K562 (cell line): ENCODE results near the gene SMC3. TPM values are rescaled to one million over a fixed set of nuclear protein-coding genes. Genes with fewer than 3 reads are reported as not detected.

ENCODE experiments used
- ATAC-seq: fragments of 200-7000 bp; cut with Tn5 transposase; 3 replicates; pipeline ENCODE4 v1.9.1; 2020; ENCODE audit warnings: moderate library complexity
- BruUV-seq: library from RNA; stranded (reverse); fragments of 400-500 nt; replicated peaks from 2 replicates; lab custom pipeline; 2021; lab: Mats Ljungman, UMichigan
- CTCF ChIA-PET: fragments of 300-600 bp; formaldehyde crosslinking; extraction: SDS; loops from one replicate; lab custom pipeline; 2021; ENCODE audit warnings: low intra/inter-chr PET ratio; lab: Yijun Ruan, JAX
- POLR2A ChIA-PET: fragments of 300-600, 350-650 bp; sonication (Branson Sonifier 250); formaldehyde crosslinking; extraction: SDS; loops from one replicate; lab custom pipeline; 2021; ENCODE audit warnings: antibody characterized with exemption, inconsistent platforms; lab: Yijun Ruan, JAX
- DNase-seq, 4 experiments: peaks; one replicate each; pipeline versions ENCODE4 v3.0.0 to v3.0.0-alpha.2; 2011 to 2018; ENCODE audit warnings: low spot score in 3 of 4, mixed read lengths in 3 of 4; ENCODE audit errors: extremely low read depth in 1 of 4
- FAIRE-seq: peaks from 2 replicates; lab custom pipeline; 2011; peaks lifted over from hg19 to GRCh38; lab: Jason Lieb, UNC
- H2AFZ ChIP-seq: 2 replicates; pipeline ENCODE4 v1.6.0; 2011; ENCODE audit warnings: low read depth, low read length, control low read depth, inconsistent platforms
- H3K27ac ChIP-seq: fragments of 200-600 bp; 3 replicates; pipeline ENCODE4 v1.8.0; 2011; ENCODE audit warnings: low read depth, mild to moderate bottlenecking, control low read depth, inconsistent platforms, low read length, moderate library complexity, mixed read lengths; ENCODE audit errors: extremely low read depth
- H3K27me3 ChIP-seq, 2 experiments: fragments of 300-600 bp in 1 of 2; 2 replicates in 1 of 2; 3 replicates in 1 of 2; pipeline versions ENCODE4 v1.6.0 to v1.8.0; 2011; ENCODE audit warnings: inconsistent platforms in 2 of 2, low read length in 2 of 2, mild to moderate bottlenecking in 1 of 2, mixed read lengths in 1 of 2, moderate library complexity in 1 of 2; ENCODE audit not compliant: control insufficient read depth in 2 of 2, insufficient read depth in 2 of 2
- H3K36me3 ChIP-seq: fragments of 300-600 bp; 3 replicates; pipeline ENCODE4 v1.8.0; 2011; ENCODE audit warnings: mild to moderate bottlenecking, low read length, inconsistent platforms; ENCODE audit not compliant: control insufficient read depth, insufficient read depth
- H3K4me1 ChIP-seq, 2 experiments: fragments of 200-600 bp in 1 of 2; replicated peaks in 1 of 2; 2 replicates in 1 of 2; 3 replicates in 1 of 2; pipeline versions ENCODE4 v1.5.1 to v1.8.0; 2011; ENCODE audit warnings: inconsistent platforms in 2 of 2, low read length in 2 of 2, mild to moderate bottlenecking in 1 of 2, mixed read lengths in 1 of 2, moderate library complexity in 1 of 2; ENCODE audit not compliant: control insufficient read depth in 2 of 2, insufficient read depth in 2 of 2
- H3K4me2 ChIP-seq: 2 replicates; pipeline ENCODE4 v1.6.1; 2011; ENCODE audit warnings: low read length, control low read depth, inconsistent platforms, mixed read lengths; ENCODE audit not compliant: insufficient read depth
- H3K4me3 ChIP-seq: fragments of 200-600 bp; sonication (generic), shearing (Covaris generic); 2 replicates; pipeline ENCODE4 v1.5.1; 2016; ENCODE audit warnings: control low read depth, inconsistent platforms
- H3K79me2 ChIP-seq: fragments of 200-600 bp; 3 replicates; pipeline ENCODE4 v1.8.0; 2011; ENCODE audit warnings: low read length, inconsistent platforms; ENCODE audit not compliant: control insufficient read depth, insufficient read depth
- H3K9ac ChIP-seq, 2 experiments: 2 replicates each; pipeline versions ENCODE4 v1.6.0 to v1.6.1; 2011; ENCODE audit warnings: low read depth in 2 of 2, low read length in 2 of 2, control low read depth in 1 of 2, inconsistent platforms in 1 of 2, mild to moderate bottlenecking in 1 of 2, mixed read lengths in 1 of 2; ENCODE audit not compliant: insufficient read depth in 1 of 2
- H3K9me1 ChIP-seq: one replicate; pipeline ENCODE4 v1.6.0; 2011; ENCODE audit warnings: inconsistent platforms, mild to moderate bottlenecking, low read length, moderate library complexity; ENCODE audit not compliant: control insufficient read depth, insufficient read depth
- H3K9me3 ChIP-seq: replicated peaks from 2 replicates; pipeline ENCODE4 v1.5.1; 2011; ENCODE audit warnings: low read depth, low read length, inconsistent platforms; ENCODE audit not compliant: control insufficient read depth, insufficient read depth
- H4K20me1 ChIP-seq: replicated peaks from 2 replicates; pipeline ENCODE4 v1.6.1; 2011; ENCODE audit warnings: low read length, inconsistent platforms, mixed read lengths; ENCODE audit not compliant: control insufficient read depth, insufficient read depth
- CEBPG ChIP-seq, 3 experiments: fragments of 200-800 bp in 1 of 3; sonication (Bioruptor generic) in 1 of 3; sonication (generic) in 1 of 3; formaldehyde crosslinking in 1 of 3; IDR thresholded peaks in 2 of 3; conservative IDR thresholded peaks in 1 of 3; 2 replicates each; pipeline versions ENCODE4 v1.6.1 to v1.8.0; 2016 to 2022; ENCODE audit warnings: missing compliant biosample characterization in 2 of 3, missing genetic modification characterization in 2 of 3, mild to moderate bottlenecking in 1 of 3, missing genetic modification reagents in 1 of 3
- EP300 ChIP-seq: IDR thresholded peaks from 2 replicates; pipeline ENCODE4 v1.6.1; 2012; ENCODE audit warnings: low read length, improper control_type of control experiment
- JUND ChIP-seq, 2 experiments: IDR thresholded peaks; 2 replicates in 1 of 2; 3 replicates in 1 of 2; pipeline ENCODE4 v1.6.1; 2011; ENCODE audit warnings: borderline replicate concordance in 2 of 2, low read depth in 2 of 2, low read length in 2 of 2, improper control_type of control experiment in 1 of 2, missing biosample characterization in 1 of 2, missing genetic modification characterization in 1 of 2, missing genetic modification reagents in 1 of 2
- RFX1 ChIP-seq: fragments of 450-650 bp; IDR thresholded peaks from 2 replicates; pipeline ENCODE4 v1.6.1; 2016; ENCODE audit warnings: mild to moderate bottlenecking, moderate library complexity
- WGBS: fragments of 100-300 bp; shearing (Covaris generic); methylation state at CpG from one replicate; pipeline ENCODE4 v1.1.6; 2016; ENCODE audit warnings: low coverage, mixed read lengths; ENCODE audit not compliant: insufficient coverage; ENCODE audit errors: missing lambda C conversion rate; 5-methylcytosine and 5-hydroxymethylcytosine counted together
- in situ Hi-C: fragments of 300-500 bp; cut with MboI; formaldehyde crosslinking; loops from 4 replicates; pipeline ENCODE4 v1.15.0; 2018; ENCODE audit warnings: inconsistent platforms, mixed read lengths
- intact Hi-C: fragments of 100-400 bp; cut with micrococcal nuclease; formaldehyde crosslinking; loops from 2 replicates; pipeline ENCODE4 v1.14.2; 2022
- polyA plus RNA-seq, 8 experiments: library from polyadenylated mRNA; depleted of rRNA in 4 of 8; stranded (reverse) in 5 of 8; unstranded in 3 of 8; fragments of >200 nt; fragmentation: Nextera tagmentation in 2 of 8; fragmentation: Illumina TruSeq in 1 of 8; extraction: Ambion mirVana in 2 of 8; extraction: Trizol in 1 of 8; gene quantifications; 2 replicates each; pipeline versions ENCODE4 v1.2.1 to v1.2.3, GENCODE V29; 2011 to 2014; ENCODE audit warnings: inconsistent platforms in 1 of 8, missing spikeins in 1 of 8
- total RNA-seq, 7 experiments: library from RNA; depleted of rRNA in 6 of 7; stranded (reverse); fragments of >200 nt in 6 of 7; fragmentation: Illumina TruSeq in 2 of 7; extraction: Trizol in 2 of 7; gene quantifications; 2 replicates each; pipeline versions ENCODE4 v1.2.1 to v1.2.3, GENCODE V29; 2011 to 2021; ENCODE audit warnings: low replicate concordance in 1 of 7

Gene SMC3
- total and polyA plus RNA-seq, 9 of the 15 experiments (the other 6 are each of a cell fraction or from before 2014, with no cell fraction given): 21.3 to 62.6 (median 39.3) TPM

- Histone ChIP-seq H3K4me2 (no peak overlapping the region), H4K20me1 (no peaks in the 10 kb centered on the region), H3K9me1 (no peaks in the 10 kb centered on the region), H2AFZ (no peak overlapping the region), H3K4me3 (no peak overlapping the region), H3K79me2 (no peaks in the 10 kb centered on the region), H3K9me3 (no peaks in the 10 kb centered on the region), H3K9ac (no peak overlapping the region), H3K27ac (no peak overlapping the region), H3K4me1 (no peaks in the 10 kb centered on the region)
- DNase-seq (no peak), ATAC-seq (no peak)
- POLR2A ChIA-PET: interaction anchor here (0.5 to 0.6 kb wide), 2 partner anchors 44 to 186 kb away, joined by 3 to 4 read pairs; no protein-coding TSS in a partner anchor
- intact Hi-C loops: no loop called here
- no TSS peak for BruUV-seq
- TF ChIP-seq CEBPG (CRISPR knock-in tag; IDR thresholded peaks at IDR 0.05) (no peak), CEBPG (tag; conservative IDR thresholded peaks at IDR 0.05 in 1 of 2, IDR thresholded peaks at IDR 0.05 in 1 of 2) (peak in 1 of 2 experiments; percentile 54; a peak in 2 of 4 replicates), JUND (IDR thresholded peaks at IDR 0.05; ENCODE audit: borderline replicate concordance, low read depth, low read length) (no peak), JUND (tag; IDR thresholded peaks at IDR 0.05; ENCODE audit: borderline replicate concordance, low read depth, low read length) (no peak)
- TF ChIP-seq, all 486 proteins: peak for 1
- Histone ChIP-seq H3K27me3 (no peaks in the 10 kb centered on the region; a peak in 1 of 5 replicates), H3K36me3 (no peaks in the 10 kb centered on the region)
- in situ Hi-C loops: loop anchor here (25.0 kb wide), 1 partner anchor 408 kb away; no protein-coding TSS in a partner anchor
- no peak for FAIRE-seq
- CTCF ChIA-PET: interaction anchor here (0.6 kb wide), 2 partner anchors 196 to 239 kb away, joined by 3 to 5 read pairs; no protein-coding TSS in a partner anchor
Measured at GRCh38 chr10:110544958-110545537, 22.4 kb upstream of the SMC3 start.

- intact Hi-C loops: no loop called here
- no peaks in the 10 kb centered on the region; a peak in 1 of 5 replicates for H3K27me3 ChIP-seq
- no peak overlapping the region for H3K4me3 ChIP-seq
- no peaks in the 10 kb centered on the region for H3K4me1 ChIP-seq
- H3K9me3 ChIP-seq: no peaks in the 10 kb centered on the region
- DNase-seq: no peak
- no peak overlapping the region for H3K4me2 ChIP-seq
- no peak for ATAC-seq
- in situ Hi-C loops: loop anchor here (25.0 kb wide), 1 partner anchor 409 kb away; no protein-coding TSS in a partner anchor
- H4K20me1 ChIP-seq: no peaks in the 10 kb centered on the region
- ChIA-PET POLR2A (no interaction called here), CTCF (interaction anchor here (1.8 kb wide), 1 partner anchor 235 kb away, joined by 10 read pairs; no protein-coding TSS in a partner anchor)
- H3K27ac ChIP-seq: no peak overlapping the region
- H3K79me2 ChIP-seq: no peaks in the 10 kb centered on the region
- no TSS peak for BruUV-seq
- H2AFZ ChIP-seq: no peak overlapping the region
- no peaks in the 10 kb centered on the region for H3K9me1 ChIP-seq
- TF ChIP-seq RFX1 (peak; percentile 55), EP300 (no peak)
- 32% methylated on average over 4 of the region's 6 CpGs for WGBS
- FAIRE-seq: no peak
- no peaks in the 10 kb centered on the region for H3K36me3 ChIP-seq
- no peak overlapping the region for H3K9ac ChIP-seq
Measured at GRCh38 chr10:110546077-110546476, 21.4 kb upstream of the SMC3 start.
